GM10266 (cell line): ENCODE results near the gene PRICKLE2.

ENCODE experiments used
- DNase-seq: peaks from one replicate; pipeline ENCODE4 v3.0.0; 2012; ENCODE audit errors: extremely low spot score
- TF ChIP-seq, protein P1 (sequence below): IDR thresholded peaks from 2 replicates; pipeline ENCODE4 v1.5.1; 2012; ENCODE audit warnings: mild to moderate bottlenecking, low read depth; ENCODE audit not compliant: control insufficient read depth, insufficient read depth; ENCODE audit errors: missing control alignments

PRICKLE2 gene

DNA sequence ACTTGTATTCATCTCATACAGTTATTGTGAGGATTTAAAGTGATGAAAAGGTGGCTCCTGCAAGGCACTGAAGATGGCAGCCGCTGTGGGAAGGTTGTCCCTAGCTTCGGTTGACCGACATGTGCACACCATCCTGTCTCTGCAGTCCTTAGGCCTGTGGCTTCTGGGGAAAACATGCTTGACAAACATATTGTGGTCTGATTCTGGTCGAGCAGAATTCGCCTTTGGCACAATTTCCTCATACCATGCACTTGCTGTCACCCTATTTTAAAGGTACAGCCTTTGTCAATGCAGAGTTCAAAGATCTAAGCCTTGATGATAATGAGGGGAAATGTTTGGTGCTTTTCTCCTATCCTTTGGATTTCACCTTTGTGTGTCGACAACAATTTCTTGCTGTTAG is 50.9 kb downstream of the PRICKLE2 start:
- DNase-seq, result no peak
- TF ChIP-seq, protein P1, sequence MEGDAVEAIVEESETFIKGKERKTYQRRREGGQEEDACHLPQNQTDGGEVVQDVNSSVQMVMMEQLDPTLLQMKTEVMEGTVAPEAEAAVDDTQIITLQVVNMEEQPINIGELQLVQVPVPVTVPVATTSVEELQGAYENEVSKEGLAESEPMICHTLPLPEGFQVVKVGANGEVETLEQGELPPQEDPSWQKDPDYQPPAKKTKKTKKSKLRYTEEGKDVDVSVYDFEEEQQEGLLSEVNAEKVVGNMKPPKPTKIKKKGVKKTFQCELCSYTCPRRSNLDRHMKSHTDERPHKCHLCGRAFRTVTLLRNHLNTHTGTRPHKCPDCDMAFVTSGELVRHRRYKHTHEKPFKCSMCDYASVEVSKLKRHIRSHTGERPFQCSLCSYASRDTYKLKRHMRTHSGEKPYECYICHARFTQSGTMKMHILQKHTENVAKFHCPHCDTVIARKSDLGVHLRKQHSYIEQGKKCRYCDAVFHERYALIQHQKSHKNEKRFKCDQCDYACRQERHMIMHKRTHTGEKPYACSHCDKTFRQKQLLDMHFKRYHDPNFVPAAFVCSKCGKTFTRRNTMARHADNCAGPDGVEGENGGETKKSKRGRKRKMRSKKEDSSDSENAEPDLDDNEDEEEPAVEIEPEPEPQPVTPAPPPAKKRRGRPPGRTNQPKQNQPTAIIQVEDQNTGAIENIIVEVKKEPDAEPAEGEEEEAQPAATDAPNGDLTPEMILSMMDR, result no peak

- no peak for DNase-seq
- TF ChIP-seq, protein P1, result no peak
Measured at GRCh38 chr3:64173563-64173962, 51.7 kb downstream of the PRICKLE2 start.

GRCh38 chr3:64170270-64170669 is 55.0 kb downstream of the PRICKLE2 start:
- DNase-seq, result no peak

GRCh38 chr3:64167868-64168267 is 57.4 kb downstream of the PRICKLE2 start:
- no peak for DNase-seq
- TF ChIP-seq, protein P1, result no peak

More at GRCh38 chr3:64170270-64170669, 55.0 kb downstream of the PRICKLE2 start:
- TF ChIP-seq, protein P1, result no peak

DNA sequence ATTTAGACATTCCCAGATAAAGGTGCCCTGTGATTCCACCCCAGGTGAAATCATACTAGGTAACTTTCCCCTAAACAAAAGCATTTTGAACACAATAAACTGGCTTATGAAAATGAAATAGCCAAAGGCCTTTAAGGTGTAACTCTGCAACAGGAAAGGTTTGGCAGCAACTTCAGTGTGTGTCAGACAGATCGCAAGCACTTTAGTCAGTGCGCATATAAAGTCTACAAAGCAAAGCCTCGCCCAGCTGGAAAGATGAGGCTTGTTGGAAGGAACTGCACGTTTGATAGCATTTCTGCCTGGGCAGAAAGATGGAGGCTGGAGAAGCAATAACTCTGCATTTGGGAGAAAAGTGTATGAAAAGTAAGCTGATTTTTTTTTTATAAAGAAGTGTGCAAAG is 57.9 kb downstream of the PRICKLE2 start:
- no peak for DNase-seq
- TF ChIP-seq, protein P1, result no peak

DNA sequence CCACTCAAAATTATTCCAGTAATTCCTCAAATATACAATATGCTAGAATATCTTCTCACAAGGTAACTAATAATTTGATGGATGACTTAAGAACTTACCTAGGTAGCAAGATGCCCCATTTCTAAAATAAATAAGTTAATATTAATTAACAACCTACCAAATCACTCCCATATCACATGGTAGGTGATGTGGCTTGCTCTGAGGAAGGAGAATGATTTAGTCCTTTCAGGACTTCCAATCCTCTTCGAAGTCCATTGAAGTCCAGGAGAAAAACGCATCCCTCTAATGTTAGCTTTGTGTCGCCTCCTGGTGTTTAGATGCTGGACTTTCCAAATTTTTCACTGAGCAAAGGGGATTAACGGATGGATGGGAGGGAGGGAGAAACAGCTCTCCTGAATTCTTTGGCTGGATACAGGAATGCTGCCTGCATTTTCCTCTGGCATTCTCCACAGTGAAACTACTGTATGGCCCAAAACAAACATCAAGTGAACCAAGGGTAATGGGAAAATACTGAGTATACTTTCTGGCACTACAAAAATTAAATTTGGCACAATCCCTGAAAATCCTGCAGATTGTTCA is 58.6 kb downstream of the PRICKLE2 start:
- DNase-seq, result no peak

DNA sequence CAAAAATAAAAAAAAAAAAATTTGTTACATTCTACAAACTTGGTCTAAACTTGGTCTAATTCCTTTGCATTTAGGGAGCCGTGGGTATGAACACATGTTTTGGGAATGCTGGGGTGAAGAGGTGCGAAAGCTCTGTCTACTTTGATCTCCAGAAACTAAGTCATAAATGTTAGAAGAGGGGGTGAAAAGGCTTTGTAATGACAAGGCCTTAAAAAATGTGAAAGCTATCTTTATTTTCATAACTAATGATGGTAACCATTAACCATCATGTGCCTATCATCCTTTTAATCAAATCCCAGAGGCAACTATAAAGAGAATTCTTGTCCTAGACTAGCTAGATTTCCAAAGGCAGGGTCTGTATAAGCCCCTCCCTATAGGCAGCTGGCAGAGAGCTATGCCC is 60.9 kb downstream of the PRICKLE2 start:
- no peak for DNase-seq
- TF ChIP-seq, protein P1, result no peak

More for the DNA sequence above, 58.6 kb downstream of the PRICKLE2 start:
- TF ChIP-seq, protein P1, result peak; percentile 2
